ENCODE data around the gene NRN1L. TPM values are rescaled to one million over a fixed set of nuclear protein-coding genes. Genes with fewer than 3 reads are reported as not detected.

The NRN1L gene
- total RNA-seq, 4 donors from 2014 or later, result 0.99 to 1.7 TPM; not detected in 2

DNA sequence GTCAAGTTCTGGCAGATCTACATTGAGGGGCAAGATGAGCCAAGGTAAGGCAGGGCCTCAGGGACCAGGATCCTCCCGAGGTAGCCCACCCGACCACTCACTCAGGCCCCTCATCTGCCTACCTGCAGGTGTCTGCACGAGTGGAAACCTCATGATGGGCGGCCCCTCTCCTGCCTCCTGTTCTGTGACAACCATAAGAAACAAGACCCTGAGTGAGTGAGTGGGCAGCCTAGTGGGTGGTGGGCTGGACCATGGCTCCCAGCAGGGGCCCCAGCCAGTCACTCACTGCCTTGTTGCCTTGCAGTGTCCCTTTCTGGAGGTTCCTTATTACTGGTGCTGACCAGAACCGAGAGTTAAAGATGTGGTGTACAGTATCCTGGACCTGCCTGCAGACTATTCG is 6.5 kb upstream of the NRN1L start:
- Histone ChIP-seq H3K27me3 (no peaks in the 10 kb centered on the region), H3K36me3 (peaks cover 70 to 78% (median 77%) of the 10 kb centered on the region in 4 donors), H3K4me3 (no peak overlapping the region), H3K4me1 (peaks cover 29 to 41% (median 34%) of the 10 kb centered on the region in 4 donors), H3K27ac (replicated peaks in 1 of 4) (no peak overlapping the region), H3K9me3 (no peaks in the 10 kb centered on the region)
- DNase-seq (ENCODE audit: extremely low spot score), result no peak
- 73% methylated on average over 5 of the region's 6 CpGs for WGBS
- no peak for TF ChIP-seq POLR2AphosphoS5 (IDR thresholded peaks at IDR 0.05)
- TF ChIP-seq POLR2A (IDR thresholded peaks at IDR 0.05; ENCODE audit: low read depth), result no peak
- no peak for TF ChIP-seq CTCF (IDR thresholded peaks at IDR 0.05)
- TF ChIP-seq EP300 (IDR thresholded peaks at IDR 0.05), result no peak
- intact Hi-C loops (cut with DNase I), result no loop called here

- H3K27ac ChIP-seq (replicated peaks in 1 of 4), result no peak overlapping the region
- peaks cover 74 to 84% (median 83%) of the 10 kb centered on the region in 4 donors for H3K36me3 ChIP-seq
- no peak overlapping the region for H3K4me3 ChIP-seq
- intact Hi-C loops (cut with DNase I), result no loop called here
- H3K27me3 ChIP-seq, result no peaks in the 10 kb centered on the region
- DNase-seq (ENCODE audit: extremely low spot score), result no peak
- peaks cover 29 to 45% (median 36%) of the 10 kb centered on the region in 4 donors for H3K4me1 ChIP-seq
- no peak for TF ChIP-seq EP300 (IDR thresholded peaks at IDR 0.05)
- no peak for TF ChIP-seq POLR2A (IDR thresholded peaks at IDR 0.05; ENCODE audit: low read depth)
- no peak for TF ChIP-seq POLR2AphosphoS5 (IDR thresholded peaks at IDR 0.05)
- TF ChIP-seq CTCF (IDR thresholded peaks at IDR 0.05), result no peak
- WGBS, result 96% methylated on average over 8 of the region's 9 CpGs
- no peaks in the 10 kb centered on the region for H3K9me3 ChIP-seq
Observed at GRCh38 chr16:67878846-67879245, 5.8 kb upstream of the NRN1L start.

DNA sequence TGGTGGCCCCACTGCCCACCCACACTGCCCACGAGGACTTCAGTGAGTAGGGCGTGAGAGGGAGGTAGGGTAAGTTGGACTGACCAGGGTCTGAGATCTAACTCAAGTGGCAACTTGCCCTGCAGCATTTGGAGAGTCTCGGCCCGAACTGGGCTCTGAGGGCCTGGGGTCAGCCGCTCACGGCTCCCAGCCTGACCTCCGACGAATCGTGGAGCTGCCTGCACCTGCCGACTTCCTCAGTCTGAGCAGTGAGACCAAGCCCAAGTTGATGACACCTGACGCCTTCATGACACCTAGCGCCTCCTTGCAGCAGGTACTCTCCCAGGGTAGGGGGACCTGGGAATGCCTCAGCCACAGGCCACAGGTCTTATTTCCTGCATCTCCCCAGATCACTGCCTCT is 5.2 kb upstream of the NRN1L start:
- intact Hi-C loops (cut with DNase I), result no loop called here
- WGBS, result 89% methylated on average over 12 of the region's 12 CpGs
- peaks cover 74 to 90% (median 88%) of the 10 kb centered on the region in 4 donors for H3K36me3 ChIP-seq

GRCh38 chr16:67879936-67880335 is 4.7 kb upstream of the NRN1L start:
- H3K27me3 ChIP-seq, result no peaks in the 10 kb centered on the region
- H3K27ac ChIP-seq (replicated peaks in 1 of 4), result no peak overlapping the region
- DNase-seq (ENCODE audit: extremely low spot score), result no peak
- peaks cover 29 to 45% (median 36%) of the 10 kb centered on the region in 4 donors for H3K4me1 ChIP-seq
- WGBS, result 82% methylated on average over 2 of the region's 5 CpGs
- no peak for TF ChIP-seq POLR2A (IDR thresholded peaks at IDR 0.05; ENCODE audit: low read depth)
- TF ChIP-seq CTCF (IDR thresholded peaks at IDR 0.05), result no peak
- no peak for TF ChIP-seq EP300 (IDR thresholded peaks at IDR 0.05)
- no peak for TF ChIP-seq POLR2AphosphoS5 (IDR thresholded peaks at IDR 0.05)
- H3K9me3 ChIP-seq, result no peaks in the 10 kb centered on the region
- intact Hi-C loops (cut with DNase I), result loop anchor here (5.0 kb wide), 1 partner anchor 162 kb away; no protein-coding TSS in a partner anchor
- H3K36me3 ChIP-seq, result peaks cover 74 to 95% (median 89%) of the 10 kb centered on the region in 4 donors
- H3K4me3 ChIP-seq, result no peak overlapping the region

More for the DNA sequence above, 5.2 kb upstream of the NRN1L start:
- H3K4me3 ChIP-seq, result no peak overlapping the region
- peaks cover 29 to 45% (median 36%) of the 10 kb centered on the region in 4 donors for H3K4me1 ChIP-seq
- no peaks in the 10 kb centered on the region for H3K27me3 ChIP-seq
- DNase-seq (ENCODE audit: extremely low spot score), result no peak
- H3K27ac ChIP-seq (replicated peaks in 1 of 4), result no peak overlapping the region
- no peak for TF ChIP-seq POLR2A (IDR thresholded peaks at IDR 0.05; ENCODE audit: low read depth)
- no peak for TF ChIP-seq EP300 (IDR thresholded peaks at IDR 0.05)
- no peak for TF ChIP-seq POLR2AphosphoS5 (IDR thresholded peaks at IDR 0.05)
- no peak for TF ChIP-seq CTCF (IDR thresholded peaks at IDR 0.05)
- H3K9me3 ChIP-seq, result no peaks in the 10 kb centered on the region

- peaks cover 74 to 94% (median 90%) of the 10 kb centered on the region in 4 donors for H3K36me3 ChIP-seq
Observed at GRCh38 chr16:67880584-67880983, 4.1 kb upstream of the NRN1L start.

More at GRCh38 chr16:67880584-67880983, 4.1 kb upstream of the NRN1L start:
- Histone ChIP-seq H3K9me3 (no peaks in the 10 kb centered on the region), H3K27ac (replicated peaks in 1 of 4) (no peak overlapping the region), H3K27me3 (no peaks in the 10 kb centered on the region), H3K4me3 (no peak overlapping the region), H3K4me1 (peaks cover 26 to 42% (median 35%) of the 10 kb centered on the region in 4 donors)
- no peak for TF ChIP-seq POLR2A (IDR thresholded peaks at IDR 0.05; ENCODE audit: low read depth)
- no peak for TF ChIP-seq EP300 (IDR thresholded peaks at IDR 0.05)
- no peak for TF ChIP-seq POLR2AphosphoS5 (IDR thresholded peaks at IDR 0.05)
- TF ChIP-seq CTCF (IDR thresholded peaks at IDR 0.05), result no peak
- no peak for DNase-seq (ENCODE audit: extremely low spot score)
- 85% methylated on average over 5 of the region's 13 CpGs for WGBS
- intact Hi-C loops (cut with DNase I), result loop anchor here (5.0 kb wide), 1 partner anchor 162 kb away; no protein-coding TSS in a partner anchor

Data from esophagus muscularis mucosa (tissue), 4 donors.